Measurements from ENCODE around the gene LGR5.
A peak's percentile ranks its signal among the peaks of the same experiment; 100 is the strongest.

LGR5 gene

GRCh38 chr12:71440345-71440762, 756 bp downstream of the LGR5 start:
- DNase-seq (ENCODE audit: low spot score): no peak

GRCh38 chr12:71440763-71441748, 1.5 kb downstream of the LGR5 start:
- no peak for DNase-seq (ENCODE audit: low spot score)

- DNase-seq (ENCODE audit: low spot score): no peak
Measured at GRCh38 chr12:71441836-71442566, 2.4 kb downstream of the LGR5 start.

- no peak for DNase-seq (ENCODE audit: low spot score)
Measured at GRCh38 chr12:71442567-71442931, 3.0 kb downstream of the LGR5 start.

GRCh38 chr12:71445071-71445470, 5.5 kb downstream of the LGR5 start:
- DNase-seq (ENCODE audit: low spot score): no peak

- DNase-seq (ENCODE audit: low spot score): no peak
Measured at GRCh38 chr12:71447691-71448132, 8.1 kb downstream of the LGR5 start.

GRCh38 chr12:71448150-71448581, 8.6 kb downstream of the LGR5 start:
- no peak for DNase-seq (ENCODE audit: low spot score)

GRCh38 chr12:71449373-71450070, 9.9 kb downstream of the LGR5 start:
- DNase-seq (ENCODE audit: low spot score): no peak

GRCh38 chr12:71452006-71452405, 12.4 kb downstream of the LGR5 start:
- no peak for DNase-seq (ENCODE audit: low spot score)

GRCh38 chr12:71455028-71455737, 15.6 kb downstream of the LGR5 start:
- DNase-seq (ENCODE audit: low spot score): no peak

GRCh38 chr12:71456316-71456715, 16.7 kb downstream of the LGR5 start:
- no peak for DNase-seq (ENCODE audit: low spot score)

GRCh38 chr12:71456990-71457389, 17.4 kb downstream of the LGR5 start:
- DNase-seq (ENCODE audit: low spot score): no peak

- no peak for DNase-seq (ENCODE audit: low spot score)
Measured at GRCh38 chr12:71460318-71460717, 20.7 kb downstream of the LGR5 start.

- DNase-seq (ENCODE audit: low spot score): no peak
Measured at GRCh38 chr12:71460850-71461609, 21.4 kb downstream of the LGR5 start.

- no peak for DNase-seq (ENCODE audit: low spot score)
Measured at GRCh38 chr12:71461787-71462328, 22.3 kb downstream of the LGR5 start.

- DNase-seq (ENCODE audit: low spot score): no peak
Measured at GRCh38 chr12:71465796-71466195, 26.2 kb downstream of the LGR5 start.

- peak; percentile 9 for DNase-seq (ENCODE audit: low spot score)
Measured at GRCh38 chr12:71469258-71469750, 29.7 kb downstream of the LGR5 start.

GRCh38 chr12:71472441-71472911, 32.9 kb downstream of the LGR5 start:
- DNase-seq (ENCODE audit: low spot score): no peak

GRCh38 chr12:71474791-71475190, 35.2 kb downstream of the LGR5 start:
- DNase-seq (ENCODE audit: low spot score): no peak

- DNase-seq (ENCODE audit: low spot score): no peak
Measured at GRCh38 chr12:71475280-71475679, 35.7 kb downstream of the LGR5 start.

Measured in COLO829 (cell line).